ENCODE data around the gene GRM4.

The GRM4 gene

GRCh38 chr6:34177181-34177591 is 31.3 kb upstream of the GRM4 start:
- Histone ChIP-seq H3K4me1 (ENCODE audit: control insufficient read depth in 1 of 2, insufficient read depth in 2 of 2, low read length in 2 of 2) (no peaks in the 10 kb centered on the region), H3K36me3 (ENCODE audit: control insufficient read depth in 1 of 2, insufficient read depth in 2 of 2, low read length in 2 of 2) (no peaks in the 10 kb centered on the region), H3K4me3 (ENCODE audit: low read depth in 1 of 2, low read length in 2 of 2) (no peak overlapping the region)

GRCh38 chr6:34176261-34177031 is 30.6 kb upstream of the GRM4 start:
- Histone ChIP-seq H3K36me3 (ENCODE audit: control insufficient read depth in 1 of 2, insufficient read depth in 2 of 2, low read length in 2 of 2) (no peaks in the 10 kb centered on the region), H3K27me3 (ENCODE audit: control insufficient read depth in 1 of 2, insufficient read depth in 2 of 2, low read length in 2 of 2) (no peaks in the 10 kb centered on the region), H3K4me3 (ENCODE audit: low read depth in 1 of 2, low read length in 2 of 2) (no peak overlapping the region)

More at GRCh38 chr6:34177181-34177591, 31.3 kb upstream of the GRM4 start:
- Histone ChIP-seq H3K9ac (ENCODE audit: low read depth in 1 of 2, low read length in 2 of 2) (no peak overlapping the region), H3K27me3 (ENCODE audit: control insufficient read depth in 1 of 2, insufficient read depth in 2 of 2, low read length in 2 of 2) (no peaks in the 10 kb centered on the region), H3K27ac (ENCODE audit: low read depth, low read length) (no peak overlapping the region), H3K9me3 (ENCODE audit: control insufficient read depth in 1 of 2, low read length in 2 of 2) (no peaks in the 10 kb centered on the region)

GRCh38 chr6:34174846-34175399 is 29.0 kb upstream of the GRM4 start:
- Histone ChIP-seq H3K27me3 (ENCODE audit: control insufficient read depth in 1 of 2, insufficient read depth in 2 of 2, low read length in 2 of 2) (no peaks in the 10 kb centered on the region), H3K4me3 (ENCODE audit: low read depth in 1 of 2, low read length in 2 of 2) (no peak overlapping the region), H3K36me3 (ENCODE audit: control insufficient read depth in 1 of 2, insufficient read depth in 2 of 2, low read length in 2 of 2) (no peaks in the 10 kb centered on the region), H3K4me1 (ENCODE audit: control insufficient read depth in 1 of 2, insufficient read depth in 2 of 2, low read length in 2 of 2) (no peaks in the 10 kb centered on the region), H3K27ac (ENCODE audit: low read depth, low read length) (no peak overlapping the region), H3K9ac (ENCODE audit: low read depth in 1 of 2, low read length in 2 of 2) (no peak overlapping the region), H3K9me3 (ENCODE audit: control insufficient read depth in 1 of 2, low read length in 2 of 2) (no peaks in the 10 kb centered on the region)

More at GRCh38 chr6:34176261-34177031, 30.6 kb upstream of the GRM4 start:
- no peak overlapping the region for H3K9ac ChIP-seq (ENCODE audit: low read depth in 1 of 2, low read length in 2 of 2)
- no peaks in the 10 kb centered on the region for H3K4me1 ChIP-seq (ENCODE audit: control insufficient read depth in 1 of 2, insufficient read depth in 2 of 2, low read length in 2 of 2)
- H3K27ac ChIP-seq (ENCODE audit: low read depth, low read length): no peak overlapping the region
- no peaks in the 10 kb centered on the region for H3K9me3 ChIP-seq (ENCODE audit: control insufficient read depth in 1 of 2, low read length in 2 of 2)

- H3K9me3 ChIP-seq (ENCODE audit: control insufficient read depth in 1 of 2, low read length in 2 of 2): no peaks in the 10 kb centered on the region
- no peak overlapping the region for H3K4me3 ChIP-seq (ENCODE audit: low read depth in 1 of 2, low read length in 2 of 2)
- no peaks in the 10 kb centered on the region for H3K36me3 ChIP-seq (ENCODE audit: control insufficient read depth in 1 of 2, insufficient read depth in 2 of 2, low read length in 2 of 2)
- H3K27ac ChIP-seq (ENCODE audit: low read depth, low read length): no peak overlapping the region
- no peak overlapping the region for H3K9ac ChIP-seq (ENCODE audit: low read depth in 1 of 2, low read length in 2 of 2)
- H3K27me3 ChIP-seq (ENCODE audit: control insufficient read depth in 1 of 2, insufficient read depth in 2 of 2, low read length in 2 of 2): no peaks in the 10 kb centered on the region
- H3K4me1 ChIP-seq (ENCODE audit: control insufficient read depth in 1 of 2, insufficient read depth in 2 of 2, low read length in 2 of 2): no peaks in the 10 kb centered on the region
Observed at GRCh38 chr6:34172961-34173775, 27.3 kb upstream of the GRM4 start.

GRCh38 chr6:34170346-34170745 is 24.5 kb upstream of the GRM4 start:
- H3K9ac ChIP-seq (ENCODE audit: low read depth in 1 of 2, low read length in 2 of 2): no peak overlapping the region
- no peaks in the 10 kb centered on the region for H3K9me3 ChIP-seq (ENCODE audit: control insufficient read depth in 1 of 2, low read length in 2 of 2)
- H3K27me3 ChIP-seq (ENCODE audit: control insufficient read depth in 1 of 2, insufficient read depth in 2 of 2, low read length in 2 of 2): no peaks in the 10 kb centered on the region
- H3K4me1 ChIP-seq (ENCODE audit: control insufficient read depth in 1 of 2, insufficient read depth in 2 of 2, low read length in 2 of 2): no peaks in the 10 kb centered on the region
- H3K36me3 ChIP-seq (ENCODE audit: control insufficient read depth in 1 of 2, insufficient read depth in 2 of 2, low read length in 2 of 2): no peaks in the 10 kb centered on the region
- H3K4me3 ChIP-seq (ENCODE audit: low read depth in 1 of 2, low read length in 2 of 2): no peak overlapping the region
- H3K27ac ChIP-seq (ENCODE audit: low read depth, low read length): no peak overlapping the region

- Histone ChIP-seq H3K4me3 (ENCODE audit: low read depth in 1 of 2, low read length in 2 of 2) (no peak overlapping the region), H3K9ac (ENCODE audit: low read depth in 1 of 2, low read length in 2 of 2) (no peak overlapping the region), H3K36me3 (ENCODE audit: control insufficient read depth in 1 of 2, insufficient read depth in 2 of 2, low read length in 2 of 2) (no peaks in the 10 kb centered on the region), H3K9me3 (ENCODE audit: control insufficient read depth in 1 of 2, low read length in 2 of 2) (no peaks in the 10 kb centered on the region), H3K4me1 (ENCODE audit: control insufficient read depth in 1 of 2, insufficient read depth in 2 of 2, low read length in 2 of 2) (no peaks in the 10 kb centered on the region), H3K27ac (ENCODE audit: low read depth, low read length) (no peak overlapping the region), H3K27me3 (ENCODE audit: control insufficient read depth in 1 of 2, insufficient read depth in 2 of 2, low read length in 2 of 2) (no peaks in the 10 kb centered on the region)
Observed at GRCh38 chr6:34169897-34170296, 24.0 kb upstream of the GRM4 start.

- Histone ChIP-seq H3K4me3 (ENCODE audit: low read depth in 1 of 2, low read length in 2 of 2) (no peak overlapping the region), H3K27ac (ENCODE audit: low read depth, low read length) (no peak overlapping the region), H3K9ac (ENCODE audit: low read depth in 1 of 2, low read length in 2 of 2) (no peak overlapping the region)
Observed at GRCh38 chr6:34161857-34162515, 16.1 kb upstream of the GRM4 start.

GRCh38 chr6:34159844-34160243 is 14.0 kb upstream of the GRM4 start:
- no peaks in the 10 kb centered on the region for H3K4me1 ChIP-seq (ENCODE audit: control insufficient read depth in 1 of 2, insufficient read depth in 2 of 2, low read length in 2 of 2)
- no peak overlapping the region for H3K9ac ChIP-seq (ENCODE audit: low read depth in 1 of 2, low read length in 2 of 2)
- no peak overlapping the region for H3K4me3 ChIP-seq (ENCODE audit: low read depth in 1 of 2, low read length in 2 of 2)
- H3K9me3 ChIP-seq (ENCODE audit: control insufficient read depth in 1 of 2, low read length in 2 of 2): peaks cover 7 to 8% of the 10 kb centered on the region in 2 donors
- no peaks in the 10 kb centered on the region for H3K27me3 ChIP-seq (ENCODE audit: control insufficient read depth in 1 of 2, insufficient read depth in 2 of 2, low read length in 2 of 2)
- H3K27ac ChIP-seq (ENCODE audit: low read depth, low read length): no peak overlapping the region
- no peaks in the 10 kb centered on the region for H3K36me3 ChIP-seq (ENCODE audit: control insufficient read depth in 1 of 2, insufficient read depth in 2 of 2, low read length in 2 of 2)

More at GRCh38 chr6:34161857-34162515, 16.1 kb upstream of the GRM4 start:
- Histone ChIP-seq H3K27me3 (ENCODE audit: control insufficient read depth in 1 of 2, insufficient read depth in 2 of 2, low read length in 2 of 2) (no peaks in the 10 kb centered on the region), H3K9me3 (ENCODE audit: control insufficient read depth in 1 of 2, low read length in 2 of 2) (peaks cover 7 to 8% of the 10 kb centered on the region in 2 donors), H3K4me1 (ENCODE audit: control insufficient read depth in 1 of 2, insufficient read depth in 2 of 2, low read length in 2 of 2) (no peaks in the 10 kb centered on the region), H3K36me3 (ENCODE audit: control insufficient read depth in 1 of 2, insufficient read depth in 2 of 2, low read length in 2 of 2) (no peaks in the 10 kb centered on the region)

GRCh38 chr6:34158876-34159275 is 13.0 kb upstream of the GRM4 start:
- no peak overlapping the region for H3K27ac ChIP-seq (ENCODE audit: low read depth, low read length)
- no peaks in the 10 kb centered on the region for H3K36me3 ChIP-seq (ENCODE audit: control insufficient read depth in 1 of 2, insufficient read depth in 2 of 2, low read length in 2 of 2)
- peaks cover 7 to 8% of the 10 kb centered on the region in 2 donors for H3K9me3 ChIP-seq (ENCODE audit: control insufficient read depth in 1 of 2, low read length in 2 of 2)
- no peak overlapping the region for H3K9ac ChIP-seq (ENCODE audit: low read depth in 1 of 2, low read length in 2 of 2)
- peaks cover 3 to 5% of the 10 kb centered on the region in 2 donors for H3K4me1 ChIP-seq (ENCODE audit: control insufficient read depth in 1 of 2, insufficient read depth in 2 of 2, low read length in 2 of 2)
- no peak overlapping the region for H3K4me3 ChIP-seq (ENCODE audit: low read depth in 1 of 2, low read length in 2 of 2)
- peaks cover 6 to 7% of the 10 kb centered on the region in 2 donors for H3K27me3 ChIP-seq (ENCODE audit: control insufficient read depth in 1 of 2, insufficient read depth in 2 of 2, low read length in 2 of 2)
